H1 (cell line): ENCODE measurements around the gene LTBP1.

ENCODE experiments used
- EZH2 ChIP-seq: fragments of 200-600 bp; sonication (generic); IDR thresholded peaks from 2 replicates; pipeline ENCODE4 v1.7.1; 2012; ENCODE audit warnings: low read depth, mild to moderate bottlenecking, moderate library complexity, low read length, inconsistent platforms; ENCODE audit not compliant: severe bottlenecking
- TF ChIP-seq, protein P1 (sequence below), 3 experiments: IDR thresholded peaks; 1 replicate in 2 of 3; 2 replicates in 1 of 3; pipeline versions ENCODE4 v1.5.1 to v1.6.1; 2011; ENCODE audit warnings: low read length in 3 of 3, mild to moderate bottlenecking in 3 of 3, inconsistent platforms in 2 of 3, low read depth in 1 of 3, moderate library complexity in 1 of 3; ENCODE audit not compliant: insufficient read depth in 1 of 3; ENCODE audit errors: control extremely low read depth in 1 of 3

DNA sequence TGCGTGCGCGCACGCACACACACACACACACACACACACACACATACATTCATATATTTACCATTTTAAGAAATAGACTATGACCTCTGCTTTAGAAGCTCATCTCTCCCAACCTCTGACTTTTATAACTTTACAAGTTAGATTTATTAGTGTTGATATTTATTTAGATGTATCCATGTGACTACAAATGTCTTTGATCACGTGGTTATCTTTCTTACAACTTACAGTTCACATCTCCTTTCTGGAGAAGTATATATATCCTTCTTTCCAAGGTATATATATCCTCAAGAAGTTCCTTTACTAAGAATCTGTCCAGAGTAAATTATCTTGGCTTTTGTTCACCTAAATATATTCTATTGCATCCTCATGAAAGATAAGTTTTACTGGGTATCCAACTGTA is 16.3 kb upstream of the LTBP1 start:
- TF ChIP-seq, protein P1, sequence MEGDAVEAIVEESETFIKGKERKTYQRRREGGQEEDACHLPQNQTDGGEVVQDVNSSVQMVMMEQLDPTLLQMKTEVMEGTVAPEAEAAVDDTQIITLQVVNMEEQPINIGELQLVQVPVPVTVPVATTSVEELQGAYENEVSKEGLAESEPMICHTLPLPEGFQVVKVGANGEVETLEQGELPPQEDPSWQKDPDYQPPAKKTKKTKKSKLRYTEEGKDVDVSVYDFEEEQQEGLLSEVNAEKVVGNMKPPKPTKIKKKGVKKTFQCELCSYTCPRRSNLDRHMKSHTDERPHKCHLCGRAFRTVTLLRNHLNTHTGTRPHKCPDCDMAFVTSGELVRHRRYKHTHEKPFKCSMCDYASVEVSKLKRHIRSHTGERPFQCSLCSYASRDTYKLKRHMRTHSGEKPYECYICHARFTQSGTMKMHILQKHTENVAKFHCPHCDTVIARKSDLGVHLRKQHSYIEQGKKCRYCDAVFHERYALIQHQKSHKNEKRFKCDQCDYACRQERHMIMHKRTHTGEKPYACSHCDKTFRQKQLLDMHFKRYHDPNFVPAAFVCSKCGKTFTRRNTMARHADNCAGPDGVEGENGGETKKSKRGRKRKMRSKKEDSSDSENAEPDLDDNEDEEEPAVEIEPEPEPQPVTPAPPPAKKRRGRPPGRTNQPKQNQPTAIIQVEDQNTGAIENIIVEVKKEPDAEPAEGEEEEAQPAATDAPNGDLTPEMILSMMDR (IDR thresholded peaks at IDR 0.05; ENCODE audit: control extremely low read depth in 1 of 3, insufficient read depth in 1 of 3, low read depth in 1 of 3, low read length in 3 of 3): no peak
- TF ChIP-seq EZH2: no peak
